Caco-2 (cell line): ENCODE measurements around the gene SHROOM3. TPM values are rescaled to one million over a fixed set of nuclear protein-coding genes. Genes with fewer than 3 reads are reported as not detected.

Source experiments
- BruUV-seq: library from RNA; stranded (reverse); fragments of 400-500 nt; replicated peaks from 2 replicates; lab custom pipeline; 2021; lab: Mats Ljungman, UMichigan
- CTCF ChIA-PET: fragments of 300-600 bp; sonication (Branson Sonifier 250); formaldehyde crosslinking; loops from one replicate; lab custom pipeline; 2022; ENCODE audit warnings: antibody characterized with exemption; lab: Charles Lee
- POLR2A ChIA-PET: fragments of 300-600 bp; sonication (Branson Sonifier 250); formaldehyde crosslinking; loops from one replicate; lab custom pipeline; 2022; ENCODE audit warnings: antibody characterized with exemption; lab: Charles Lee
- DNase-seq, 2 experiments: peaks; one replicate each; pipeline versions ENCODE4 v3.0.0 to v3.0.0-alpha.2; 2020 to 2022
- H3K27me3 ChIP-seq: replicated peaks from 2 replicates; pipeline ENCODE4 v1.6.0; 2011; ENCODE audit warnings: low read length; ENCODE audit not compliant: control insufficient read depth, insufficient read depth
- H3K36me3 ChIP-seq: 2 replicates; pipeline ENCODE4 v1.5.1; 2011; ENCODE audit warnings: low read length; ENCODE audit not compliant: control insufficient read depth, insufficient read depth
- H3K4me1 ChIP-seq: fragments of 250-450 bp; sonication (Bioruptor Pico); 2 replicates; pipeline ENCODE4 v1.5.1; 2020; ENCODE audit warnings: mild to moderate bottlenecking
- H3K4me3 ChIP-seq: 2 replicates; pipeline ENCODE4 v1.5.1; 2011; ENCODE audit warnings: low read depth, mild to moderate bottlenecking, control low read depth, low read length
- H3K9me3 ChIP-seq: fragments of 250-450 bp; sonication (Bioruptor Pico); 2 replicates; pipeline ENCODE4 v1.5.1; 2020; ENCODE audit warnings: mild to moderate bottlenecking, moderate library complexity
- H3K27ac Mint-ChIP-seq: one replicate; pipeline ENCODE4 v1.8.0; 2022; ENCODE audit warnings: mixed read lengths; ENCODE audit not compliant: unreplicated experiment
- H3K27me3 Mint-ChIP-seq: one replicate; pipeline ENCODE4 v1.8.0; 2022; ENCODE audit warnings: mixed read lengths; ENCODE audit not compliant: insufficient read depth, unreplicated experiment
- H3K36me3 Mint-ChIP-seq: one replicate; pipeline ENCODE4 v1.8.0; 2022; ENCODE audit warnings: mild to moderate bottlenecking, mixed read lengths; ENCODE audit not compliant: insufficient read depth, unreplicated experiment
- H3K4me1 Mint-ChIP-seq: one replicate; pipeline ENCODE4 v1.8.0; 2022; ENCODE audit warnings: low read depth, mixed read lengths; ENCODE audit not compliant: unreplicated experiment
- H3K4me3 Mint-ChIP-seq: one replicate; pipeline ENCODE4 v1.8.0; 2022; ENCODE audit warnings: mild to moderate bottlenecking, moderate library complexity, mixed read lengths; ENCODE audit not compliant: unreplicated experiment
- H3K9me3 Mint-ChIP-seq: one replicate; pipeline ENCODE4 v1.8.0; 2022; ENCODE audit warnings: mixed read lengths; ENCODE audit not compliant: unreplicated experiment
- CTCF ChIP-seq, 2 experiments: fragments of 200-600 bp in 1 of 2; IDR thresholded peaks; 1 replicate in 1 of 2; 2 replicates in 1 of 2; pipeline versions ENCODE4 v1.5.1 to v1.8.0; 2011 to 2022; ENCODE audit warnings: antibody characterized with exemption in 1 of 2, control low read depth in 1 of 2, inconsistent platforms in 1 of 2, low read depth in 1 of 2, low read length in 1 of 2, mild to moderate bottlenecking in 1 of 2, moderate library complexity in 1 of 2; ENCODE audit not compliant: insufficient read depth in 1 of 2, severe bottlenecking in 1 of 2, unreplicated experiment in 1 of 2
- intact Hi-C: fragments of 100-400 bp; cut with micrococcal nuclease; formaldehyde crosslinking; loops from one replicate; pipeline ENCODE4 v1.10.0; 2022; ENCODE audit not compliant: unreplicated experiment
- total RNA-seq: library from RNA; stranded (reverse); gene quantifications from 2 replicates; pipeline ENCODE4 v1.2.3, GENCODE V29; 2022

The SHROOM3 gene
- total RNA-seq, 1 experiment from 2014 or later: 16.3 TPM

- Histone ChIP-seq H3K27me3 (no peaks in the 10 kb centered on the region), H3K4me3 (no peak overlapping the region), H3K4me1 (peaks cover 20% of the 10 kb centered on the region), H3K36me3 (no peaks in the 10 kb centered on the region), H3K9me3 (no peaks in the 10 kb centered on the region)
- ChIA-PET CTCF (no interaction called here), POLR2A (no interaction called here)
- Mint-ChIP-seq H3K36me3 (peaks cover 11% of the 10 kb centered on the region), H3K9me3 (no peaks in the 10 kb centered on the region), H3K4me1 (peaks cover 30% of the 10 kb centered on the region), H3K27me3 (no peaks in the 10 kb centered on the region), H3K4me3 (no peak overlapping the region), H3K27ac (no peak overlapping the region)
- DNase-seq: no peak
- BruUV-seq: no TSS peak
- TF ChIP-seq CTCF (IDR thresholded peaks at IDR 0.05; ENCODE audit: insufficient read depth in 1 of 2, low read depth in 1 of 2, low read length in 1 of 2, severe bottlenecking in 1 of 2, unreplicated experiment in 1 of 2): no peak
- intact Hi-C loops: loop anchor here (5.0 kb wide), 1 partner anchor 145 kb away; no protein-coding TSS in a partner anchor
Observed at GRCh38 chr4:76657443-76657842, 222.4 kb downstream of the SHROOM3 start.

GRCh38 chr4:76658231-76659102 lies 223.4 kb downstream of the SHROOM3 start:
- Mint-ChIP-seq H3K4me3 (no peak overlapping the region), H3K27ac (no peak overlapping the region), H3K4me1 (peaks cover 30% of the 10 kb centered on the region), H3K27me3 (no peaks in the 10 kb centered on the region), H3K36me3 (peaks cover 11% of the 10 kb centered on the region), H3K9me3 (no peaks in the 10 kb centered on the region)
- CTCF ChIA-PET: no interaction called here
- intact Hi-C loops: loop anchor here (5.0 kb wide), 1 partner anchor 146 kb away; no protein-coding TSS in a partner anchor
- H3K36me3 ChIP-seq: no peaks in the 10 kb centered on the region
- H3K4me3 ChIP-seq: no peak overlapping the region
- H3K9me3 ChIP-seq: no peaks in the 10 kb centered on the region
- H3K4me1 ChIP-seq: peaks cover 29% of the 10 kb centered on the region
- TF ChIP-seq CTCF (IDR thresholded peaks at IDR 0.05; ENCODE audit: insufficient read depth in 1 of 2, low read depth in 1 of 2, low read length in 1 of 2, severe bottlenecking in 1 of 2, unreplicated experiment in 1 of 2): no peak
- H3K27me3 ChIP-seq: no peaks in the 10 kb centered on the region
- BruUV-seq: no TSS peak
- DNase-seq: no peak
- POLR2A ChIA-PET: no interaction called here

GRCh38 chr4:76659103-76659490 lies 224.1 kb downstream of the SHROOM3 start:
- Mint-ChIP-seq H3K4me1 (peaks cover 25% of the 10 kb centered on the region), H3K27ac (no peak overlapping the region), H3K36me3 (peaks cover 11% of the 10 kb centered on the region), H3K9me3 (no peaks in the 10 kb centered on the region), H3K4me3 (no peak overlapping the region), H3K27me3 (no peaks in the 10 kb centered on the region)
- no TSS peak for BruUV-seq
- intact Hi-C loops: loop anchor here (5.0 kb wide), 1 partner anchor 147 kb away; no protein-coding TSS in a partner anchor
- peaks cover 32% of the 10 kb centered on the region for H3K4me1 ChIP-seq
- DNase-seq: no peak
- H3K27me3 ChIP-seq: no peaks in the 10 kb centered on the region
- no peak for TF ChIP-seq CTCF (IDR thresholded peaks at IDR 0.05; ENCODE audit: insufficient read depth in 1 of 2, low read depth in 1 of 2, low read length in 1 of 2, severe bottlenecking in 1 of 2, unreplicated experiment in 1 of 2)
- POLR2A ChIA-PET: no interaction called here
- no peaks in the 10 kb centered on the region for H3K36me3 ChIP-seq
- CTCF ChIA-PET: no interaction called here
- no peaks in the 10 kb centered on the region for H3K9me3 ChIP-seq
- no peak overlapping the region for H3K4me3 ChIP-seq
